GM12892 (cell line): ENCODE measurements around the gene ATL3.

Experiments
- POLR2A ChIP-seq: IDR thresholded peaks from 2 replicates; pipeline ENCODE4 v1.6.1; 2011; ENCODE audit warnings: low read depth, low read length, control low read depth
- POLR2AphosphoS5 ChIP-seq: IDR thresholded peaks from 2 replicates; pipeline ENCODE4 v1.6.1; 2011; ENCODE audit warnings: low read depth, low read length, control low read depth
- TAF1 ChIP-seq: IDR thresholded peaks from 2 replicates; pipeline ENCODE4 v1.6.1; 2011; ENCODE audit warnings: low read depth, mild to moderate bottlenecking, control low read depth, low read length, borderline replicate concordance

- TF ChIP-seq POLR2A = no peak
- no peak for TF ChIP-seq TAF1
- TF ChIP-seq POLR2AphosphoS5 = no peak
Measured at GRCh38 chr11:63639199-63639832, 31.9 kb downstream of the ATL3 start.
